WTC11 (cell line): Measurements from ENCODE around the gene DTNA. TPM values are rescaled to one million over a fixed set of nuclear protein-coding genes. Genes with fewer than 3 reads are reported as not detected.

Experiments used
- ATAC-seq: fragments of 200-7000 bp; cut with Tn5 transposase; 2 replicates; pipeline ENCODE4 v1.10.0; 2021; ENCODE audit warnings: mild to moderate bottlenecking, moderate library complexity
- CTCF ChIA-PET: fragments of 300-600 bp; sonication (Branson Sonifier 250); formaldehyde crosslinking; loops from one replicate; lab custom pipeline; 2021; ENCODE audit warnings: antibody characterized with exemption; lab: Charles Lee
- POLR2A ChIA-PET: fragments of 350-600 bp; sonication (Branson Sonifier 250); formaldehyde crosslinking; loops from one replicate; lab custom pipeline; 2021; ENCODE audit warnings: antibody characterized with exemption; lab: Charles Lee
- DNase-seq: peaks from one replicate; pipeline ENCODE4 v3.0.0; 2021; ENCODE audit warnings: low spot score
- H3K27ac Mint-ChIP-seq: 2 replicates; pipeline ENCODE4 v1.8.0; 2021; ENCODE audit warnings: mixed read lengths
- H3K27me3 Mint-ChIP-seq: 2 replicates; pipeline ENCODE4 v1.8.0; 2021; ENCODE audit warnings: low read depth, mild to moderate bottlenecking, moderate library complexity, mixed read lengths
- H3K36me3 Mint-ChIP-seq: 2 replicates; pipeline ENCODE4 v1.8.0; 2021; ENCODE audit warnings: mixed read lengths
- H3K4me1 Mint-ChIP-seq: 2 replicates; pipeline ENCODE4 v1.8.0; 2022; ENCODE audit warnings: mixed read lengths
- H3K4me3 Mint-ChIP-seq: 2 replicates; pipeline ENCODE4 v1.8.0; 2021; ENCODE audit warnings: mild to moderate bottlenecking, moderate library complexity, mixed read lengths
- H3K9me3 Mint-ChIP-seq: 2 replicates; pipeline ENCODE4 v1.8.0; 2021; ENCODE audit warnings: mixed read lengths
- ATF3 ChIP-seq: sonication (generic); formaldehyde crosslinking; conservative IDR thresholded peaks from 2 replicates; pipeline ENCODE4 v1.8.1; 2022; ENCODE audit warnings: mild to moderate bottlenecking, missing genetic modification reagents
- ATF6 ChIP-seq: sonication (generic); formaldehyde crosslinking; IDR thresholded peaks from 2 replicates; pipeline ENCODE4 v1.8.1; 2023; ENCODE audit warnings: mild to moderate bottlenecking, missing genetic modification reagents
- ESRRA ChIP-seq: sonication (generic); formaldehyde crosslinking; IDR thresholded peaks from 2 replicates; pipeline ENCODE4 v1.8.1; 2022; ENCODE audit warnings: mild to moderate bottlenecking, missing genetic modification reagents, borderline replicate concordance
- FOXK1 ChIP-seq: sonication (generic); formaldehyde crosslinking; IDR thresholded peaks from 2 replicates; pipeline ENCODE4 v1.8.0; 2022; ENCODE audit warnings: mild to moderate bottlenecking, moderate library complexity, missing genetic modification reagents
- FOXP4 ChIP-seq: sonication (generic); formaldehyde crosslinking; IDR thresholded peaks from 2 replicates; pipeline ENCODE4 v1.8.0; 2022; ENCODE audit warnings: mild to moderate bottlenecking, missing genetic modification reagents
- GABPB1 ChIP-seq: sonication (generic); formaldehyde crosslinking; IDR thresholded peaks from 2 replicates; pipeline ENCODE4 v1.8.1; 2023; ENCODE audit warnings: mild to moderate bottlenecking, missing genetic modification reagents
- JUN ChIP-seq: sonication (generic); formaldehyde crosslinking; IDR thresholded peaks from 2 replicates; pipeline ENCODE4 v1.8.0; 2023; ENCODE audit warnings: mild to moderate bottlenecking, missing genetic modification reagents
- KAT7 ChIP-seq: sonication (generic); formaldehyde crosslinking; IDR thresholded peaks from 2 replicates; pipeline ENCODE4 v1.8.1; 2023; ENCODE audit warnings: missing genetic modification reagents, mild to moderate bottlenecking, borderline replicate concordance
- NFATC4 ChIP-seq: fragments of 250-450 bp; sonication (Bioruptor Pico); IDR thresholded peaks from 2 replicates; pipeline ENCODE4 v1.9.0; 2021; ENCODE audit warnings: mild to moderate bottlenecking
- NFYB ChIP-seq: sonication (generic); formaldehyde crosslinking; conservative IDR thresholded peaks from 2 replicates; pipeline ENCODE4 v1.8.0; 2022; ENCODE audit warnings: low read depth, missing genetic modification reagents
- NR1H2 ChIP-seq: sonication (generic); formaldehyde crosslinking; IDR thresholded peaks from 2 replicates; pipeline ENCODE4 v1.9.0; 2021; ENCODE audit warnings: mild to moderate bottlenecking, moderate library complexity, missing genetic modification reagents
- PREB ChIP-seq: sonication (generic); formaldehyde crosslinking; IDR thresholded peaks from 2 replicates; pipeline ENCODE4 v1.8.1; 2022; ENCODE audit warnings: mild to moderate bottlenecking, missing genetic modification reagents, moderate library complexity, borderline replicate concordance
- PRRX2 ChIP-seq: fragments of 250-450 bp; sonication (Bioruptor Pico); IDR thresholded peaks from 2 replicates; pipeline ENCODE4 v1.8.0; 2021; ENCODE audit warnings: mild to moderate bottlenecking
- SMAD4 ChIP-seq: sonication (generic); formaldehyde crosslinking; IDR thresholded peaks from 2 replicates; pipeline ENCODE4 v1.8.0; 2022; ENCODE audit warnings: mild to moderate bottlenecking, missing genetic modification reagents
- SOX15 ChIP-seq: fragments of 250-450 bp; sonication (Bioruptor Pico); IDR thresholded peaks from 2 replicates; pipeline ENCODE4 v1.9.0; 2021; ENCODE audit warnings: mild to moderate bottlenecking
- TCF7 ChIP-seq: sonication (generic); formaldehyde crosslinking; IDR thresholded peaks from 2 replicates; pipeline ENCODE4 v1.8.0; 2022; ENCODE audit warnings: mild to moderate bottlenecking, low read depth, missing genetic modification reagents, moderate library complexity
- TEAD1 ChIP-seq: sonication (generic); formaldehyde crosslinking; IDR thresholded peaks from 2 replicates; pipeline ENCODE4 v1.8.0; 2022; ENCODE audit warnings: mild to moderate bottlenecking, missing genetic modification reagents
- ZBTB21 ChIP-seq: sonication (generic); formaldehyde crosslinking; IDR thresholded peaks from 2 replicates; pipeline ENCODE4 v1.8.1; 2023; ENCODE audit warnings: mild to moderate bottlenecking, missing genetic modification reagents, borderline replicate concordance
- ZNF281 ChIP-seq: sonication (generic); formaldehyde crosslinking; IDR thresholded peaks from 2 replicates; pipeline ENCODE4 v1.8.0; 2023; ENCODE audit warnings: mild to moderate bottlenecking, missing genetic modification reagents
- total RNA-seq: library from RNA; stranded (reverse); gene quantifications from 3 replicates; pipeline ENCODE4 v1.2.3, GENCODE V29; 2021

Gene DTNA
- total RNA-seq, 1 experiment from 2014 or later = 16.1 TPM

GRCh38 chr18:34710458-34710914 is 388 bp downstream of the DTNA start:
- peaks cover 41% of the 10 kb centered on the region for H3K4me1 Mint-ChIP-seq
- H3K27ac Mint-ChIP-seq = no peak overlapping the region
- ChIA-PET CTCF (interaction anchor here (0.9 to 3.5 kb wide), 4 partner anchors 12 to 100 kb away, joined by 3 to 20 read pairs (median 9); no protein-coding TSS in a partner anchor), POLR2A (no interaction called here)
- H3K4me3 Mint-ChIP-seq = no peak overlapping the region
- ATAC-seq = no peak
- TF ChIP-seq NFYB (CRISPR knock-in tag) = no peak
- TF ChIP-seq SMAD4 (CRISPR knock-in tag) = no peak
- no peak for TF ChIP-seq KAT7 (CRISPR knock-in tag)
- TF ChIP-seq FOXP4 = no peak
- TF ChIP-seq PREB (CRISPR knock-in tag) = no peak
- TF ChIP-seq JUN = no peak
- no peak for TF ChIP-seq TCF7 (CRISPR knock-in tag)
- no peak for TF ChIP-seq FOXK1
- TF ChIP-seq NFATC4 (CRISPR knock-in tag) = no peak
- no peak for TF ChIP-seq ZBTB21 (CRISPR knock-in tag)
- TF ChIP-seq ATF6 (CRISPR knock-in tag) = no peak
- no peak for TF ChIP-seq SOX15 (CRISPR knock-in tag)
- no peak for TF ChIP-seq GABPB1 (CRISPR knock-in tag)
- TF ChIP-seq PRRX2 (CRISPR knock-in tag) = no peak
- TF ChIP-seq ATF3 (CRISPR knock-in tag) = no peak
- no peak for TF ChIP-seq NR1H2 (CRISPR knock-in tag)
- TF ChIP-seq TEAD1 (CRISPR knock-in tag) = no peak
- TF ChIP-seq, all 79 proteins: peak for 0
- H3K27me3 Mint-ChIP-seq = no peaks in the 10 kb centered on the region
- H3K36me3 Mint-ChIP-seq = no peaks in the 10 kb centered on the region; the same call in 1 of the 2 replicates
- no peaks in the 10 kb centered on the region for H3K9me3 Mint-ChIP-seq
- DNase-seq = no peak

- CTCF ChIA-PET = interaction anchor here (0.9 to 3.5 kb wide), 3 partner anchors 18 to 99 kb away, joined by 3 to 20 read pairs (median 15); no protein-coding TSS in a partner anchor
- no peaks in the 10 kb centered on the region for H3K9me3 Mint-ChIP-seq
Measured at GRCh38 chr18:34710934-34711333, 836 bp downstream of the DTNA start.

More at GRCh38 chr18:34710934-34711333, 836 bp downstream of the DTNA start:
- Mint-ChIP-seq H3K27ac (no peak overlapping the region), H3K36me3 (no peaks in the 10 kb centered on the region; the same call in 1 of the 2 replicates), H3K4me3 (no peak overlapping the region), H3K27me3 (no peaks in the 10 kb centered on the region), H3K4me1 (peaks cover 41% of the 10 kb centered on the region)
- no peak for DNase-seq
- POLR2A ChIA-PET = no interaction called here
- no peak for ATAC-seq
- TF ChIP-seq ESRRA = no peak
- TF ChIP-seq SMAD4 (CRISPR knock-in tag) = no peak
- TF ChIP-seq ATF6 (CRISPR knock-in tag) = no peak
- TF ChIP-seq ZNF281 (CRISPR knock-in tag) = no peak
- TF ChIP-seq TCF7 (CRISPR knock-in tag) = no peak
